ENCODE data around the gene SYNJ1.
A peak's percentile ranks its signal among the peaks of the same experiment; 100 is the strongest.
"Not testable (repeated sequence)": the region's sequence is repeated elsewhere in the genome, so short reads cannot be mapped to it uniquely, and the experiment has no call there.

Gene SYNJ1

GRCh38 chr21:32727687-32728455, at the start of gene SYNJ1:
TSS of gene SYNJ1 (minus strand) at chr21:32728013. CDS start at chr21:32726895, 1,118 bp downstream.
- DNase-seq = peak; percentile 93 to 96

GRCh38 chr21:32777269-32777668, 49.5 kb upstream of the SYNJ1 start:
- DNase-seq = no peak

- DNase-seq = no peak
Observed at GRCh38 chr21:32776743-32777142, 48.9 kb upstream of the SYNJ1 start.

- not testable (repeated sequence) for DNase-seq
Observed at GRCh38 chr21:32773048-32773344, 45.2 kb upstream of the SYNJ1 start.

- peak; percentile 27 to 47 for DNase-seq
Observed at GRCh38 chr21:32772281-32773047, 44.7 kb upstream of the SYNJ1 start.

GRCh38 chr21:32770871-32771523, 43.2 kb upstream of the SYNJ1 start:
- DNase-seq = peak; percentile 48 to 55

- DNase-seq = no peak
Observed at GRCh38 chr21:32768530-32768929, 40.7 kb upstream of the SYNJ1 start.

- DNase-seq = no peak
Observed at GRCh38 chr21:32765058-32765457, 37.2 kb upstream of the SYNJ1 start.

GRCh38 chr21:32764186-32764585, 36.4 kb upstream of the SYNJ1 start:
- no peak for DNase-seq

GRCh38 chr21:32757804-32758203, 30.0 kb upstream of the SYNJ1 start:
- DNase-seq = no peak

GRCh38 chr21:32756096-32756495, 28.3 kb upstream of the SYNJ1 start:
- DNase-seq = no peak

GRCh38 chr21:32753818-32754585, 26.2 kb upstream of the SYNJ1 start:
- DNase-seq = no peak

GRCh38 chr21:32750405-32750804, 22.6 kb upstream of the SYNJ1 start:
- DNase-seq = no peak

- no peak for DNase-seq
Observed at GRCh38 chr21:32749662-32750061, 21.8 kb upstream of the SYNJ1 start.

- no peak for DNase-seq
Observed at GRCh38 chr21:32748529-32748928, 20.7 kb upstream of the SYNJ1 start.

GRCh38 chr21:32747396-32747795, 19.6 kb upstream of the SYNJ1 start:
- no peak for DNase-seq

- not testable (repeated sequence) for DNase-seq
Observed at GRCh38 chr21:32746711-32747110, 18.9 kb upstream of the SYNJ1 start.

GRCh38 chr21:32742396-32742795, 14.6 kb upstream of the SYNJ1 start:
- DNase-seq = no peak

- no peak for DNase-seq
Observed at GRCh38 chr21:32741336-32741735, 13.5 kb upstream of the SYNJ1 start.

- no peak for DNase-seq
Observed at GRCh38 chr21:32739946-32740345, 12.1 kb upstream of the SYNJ1 start.

GRCh38 chr21:32736083-32736482, 8.3 kb upstream of the SYNJ1 start:
- not testable (repeated sequence) for DNase-seq

GRCh38 chr21:32735524-32735923, 7.7 kb upstream of the SYNJ1 start:
- DNase-seq = no peak

- DNase-seq = no peak
Observed at GRCh38 chr21:32733990-32734613, 6.3 kb upstream of the SYNJ1 start.

Measured in inflammatory macrophage treated with lipopolysaccharide for 1 hour (primary cell).